ENCODE data around the gene MBP. TPM values are rescaled to one million over a fixed set of nuclear protein-coding genes. Genes with fewer than 3 reads are reported as not detected.

Gene MBP
- total and polyA plus RNA-seq, 2 donors (not counting 3 experiments of a cell fraction or from before 2014, with no cell fraction given), result 1.7 to 2.3 TPM

- FAIRE-seq (no peak), DNase-seq (ENCODE audit: low read depth, low spot score) (no peak)
- Histone ChIP-seq H3K27me3 (ENCODE audit: control insufficient read depth in 2 of 2, insufficient read depth in 2 of 2, low read length in 2 of 2) (no peaks in the 10 kb centered on the region), H2AFZ (ENCODE audit: low read depth, low read length) (no peak overlapping the region), H3K79me2 (ENCODE audit: control insufficient read depth, insufficient read depth, low read length) (no peaks in the 10 kb centered on the region), H3K36me3 (ENCODE audit: control insufficient read depth in 2 of 2, extremely low read depth in 1 of 2, insufficient read depth in 2 of 2, low read length in 2 of 2) (no peaks in the 10 kb centered on the region), H3K27ac (ENCODE audit: insufficient read depth, low read depth, low read length) (no peak overlapping the region), H3K4me1 (ENCODE audit: control insufficient read depth, extremely low read depth, insufficient read depth, low read length) (peaks cover 59% of the 10 kb centered on the region), H3K9me3 (replicated peaks; ENCODE audit: control insufficient read depth, insufficient read depth, low read length) (no peaks in the 10 kb centered on the region), H4K20me1 (replicated peaks; ENCODE audit: control insufficient read depth, extremely low read depth, insufficient read depth, low read length) (no peaks in the 10 kb centered on the region), H3K9me1 (replicated peaks; ENCODE audit: control insufficient read depth, extremely low read depth, insufficient read depth, low read length) (no peaks in the 10 kb centered on the region), H3K4me3 (replicated peaks in 1 of 3; ENCODE audit: insufficient read depth in 1 of 3, low read depth in 1 of 3, low read length in 3 of 3) (no peak overlapping the region), H3K4me2 (ENCODE audit: insufficient read depth, low read length) (no peak overlapping the region), H3K9ac (replicated peaks; ENCODE audit: extremely low read depth, insufficient read depth, low read length) (no peak overlapping the region)
- intact Hi-C loops (cut with micrococcal nuclease), result no loop called here
- TF ChIP-seq EZH2 (IDR thresholded peaks at IDR 0.05; ENCODE audit: borderline replicate concordance, low read depth, low read length, severe bottlenecking) (no peak), POLR2A (IDR thresholded peaks at IDR 0.05; ENCODE audit: low read depth, low read length) (no peak), MAX (IDR thresholded peaks at IDR 0.05; ENCODE audit: insufficient read depth, insufficient read length) (no peak), CTCF (IDR thresholded peaks at IDR 0.05; ENCODE audit: extremely low read depth in 1 of 2, insufficient read depth in 1 of 2, low read depth in 1 of 2, low read length in 2 of 2) (no peak), JUN (IDR thresholded peaks at IDR 0.05; ENCODE audit: borderline replicate concordance, insufficient read depth, insufficient read length, low read depth) (no peak), GATA2 (IDR thresholded peaks at IDR 0.05; ENCODE audit: insufficient read depth, insufficient read length, low read depth, low read length) (no peak), MYC (IDR thresholded peaks at IDR 0.05; ENCODE audit: low read depth, low read length) (no peak), POLR2AphosphoS5 (IDR thresholded peaks at IDR 0.05; ENCODE audit: insufficient read depth, low read depth, low read length) (no peak), FOS (IDR thresholded peaks at IDR 0.05; ENCODE audit: borderline replicate concordance, insufficient read depth, low read length) (no peak)
- CTCF ChIA-PET, result interaction anchor here (1.5 to 2.7 kb wide), 2 partner anchors 70 to 141 kb away, joined by 4 to 23 read pairs; no protein-coding TSS in a partner anchor
- no TSS peak for BruUV-seq (replicated peaks)
- POLR2A ChIA-PET, result interaction anchor here (1.5 kb wide), 1 partner anchor 31 kb away, joined by 5 read pairs; no protein-coding TSS in a partner anchor
- dilution Hi-C loops (cut with MboI; ENCODE audit: extremely low pct_ligation_motif_present, low sequenced_read_pairs), result no loop called here
These were observed 62.0 kb downstream of the MBP start for GRCh38 chr18:77070627-77071026.

Measured in endothelial cell of umbilical vein (primary cell).